Measurements from ENCODE around the gene CTNNA3.

CTNNA3 gene

DNA sequence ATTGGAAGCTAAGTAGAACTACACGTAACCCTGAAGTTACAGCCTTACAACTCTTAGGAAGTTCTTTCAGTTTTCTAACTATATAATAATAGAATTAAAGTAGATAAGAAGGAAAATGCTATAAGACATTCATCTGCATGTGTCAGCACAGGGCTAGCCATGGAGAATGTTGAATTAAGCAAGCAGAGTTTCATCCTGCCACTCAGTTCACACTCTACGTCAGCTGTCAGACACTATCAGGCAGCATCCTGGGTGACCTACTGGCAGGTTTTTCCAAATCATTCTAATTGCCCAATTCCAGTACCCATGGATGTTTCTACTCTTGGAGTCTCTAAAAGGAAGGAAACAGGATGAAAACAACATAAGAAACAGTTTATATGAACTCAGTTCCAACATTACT is 815.2 kb downstream of the CTNNA3 start:
- in situ Hi-C loops (cut with MboI; ENCODE audit: low sequenced_read_pairs, unreplicated experiment), result no loop called here
- TF ChIP-seq, protein P1, sequence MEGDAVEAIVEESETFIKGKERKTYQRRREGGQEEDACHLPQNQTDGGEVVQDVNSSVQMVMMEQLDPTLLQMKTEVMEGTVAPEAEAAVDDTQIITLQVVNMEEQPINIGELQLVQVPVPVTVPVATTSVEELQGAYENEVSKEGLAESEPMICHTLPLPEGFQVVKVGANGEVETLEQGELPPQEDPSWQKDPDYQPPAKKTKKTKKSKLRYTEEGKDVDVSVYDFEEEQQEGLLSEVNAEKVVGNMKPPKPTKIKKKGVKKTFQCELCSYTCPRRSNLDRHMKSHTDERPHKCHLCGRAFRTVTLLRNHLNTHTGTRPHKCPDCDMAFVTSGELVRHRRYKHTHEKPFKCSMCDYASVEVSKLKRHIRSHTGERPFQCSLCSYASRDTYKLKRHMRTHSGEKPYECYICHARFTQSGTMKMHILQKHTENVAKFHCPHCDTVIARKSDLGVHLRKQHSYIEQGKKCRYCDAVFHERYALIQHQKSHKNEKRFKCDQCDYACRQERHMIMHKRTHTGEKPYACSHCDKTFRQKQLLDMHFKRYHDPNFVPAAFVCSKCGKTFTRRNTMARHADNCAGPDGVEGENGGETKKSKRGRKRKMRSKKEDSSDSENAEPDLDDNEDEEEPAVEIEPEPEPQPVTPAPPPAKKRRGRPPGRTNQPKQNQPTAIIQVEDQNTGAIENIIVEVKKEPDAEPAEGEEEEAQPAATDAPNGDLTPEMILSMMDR (IDR thresholded peaks at IDR 0.05; ENCODE audit: borderline replicate concordance, control extremely low read depth, extremely low read depth, insufficient read depth, missing control alignments), result no peak
- DNase-seq (ENCODE audit: low spot score), result no peak

DNA sequence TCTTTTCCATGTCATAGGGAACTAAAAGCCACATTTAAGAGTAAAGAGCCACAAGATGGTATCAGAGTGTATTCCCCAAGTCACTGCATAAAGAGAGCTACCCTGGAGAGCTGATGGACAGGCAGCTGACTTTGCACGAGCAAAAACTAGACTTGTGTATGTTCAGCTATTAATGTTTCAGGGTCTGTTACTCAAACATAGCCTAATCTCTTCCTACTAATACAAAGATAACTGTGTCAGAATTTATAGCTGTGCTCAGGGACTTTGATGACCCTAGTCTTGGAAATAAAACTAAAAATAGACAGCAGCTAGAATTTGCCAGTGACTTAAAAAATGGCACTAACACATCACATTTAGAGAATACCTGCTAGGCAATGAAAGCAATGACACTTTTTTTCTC is 815.7 kb downstream of the CTNNA3 start:
- no peak for DNase-seq (ENCODE audit: low spot score)
- in situ Hi-C loops (cut with MboI; ENCODE audit: low sequenced_read_pairs, unreplicated experiment), result no loop called here
- TF ChIP-seq, protein P1 (IDR thresholded peaks at IDR 0.05; ENCODE audit: borderline replicate concordance, control extremely low read depth, extremely low read depth, insufficient read depth, missing control alignments), result no peak

DNA sequence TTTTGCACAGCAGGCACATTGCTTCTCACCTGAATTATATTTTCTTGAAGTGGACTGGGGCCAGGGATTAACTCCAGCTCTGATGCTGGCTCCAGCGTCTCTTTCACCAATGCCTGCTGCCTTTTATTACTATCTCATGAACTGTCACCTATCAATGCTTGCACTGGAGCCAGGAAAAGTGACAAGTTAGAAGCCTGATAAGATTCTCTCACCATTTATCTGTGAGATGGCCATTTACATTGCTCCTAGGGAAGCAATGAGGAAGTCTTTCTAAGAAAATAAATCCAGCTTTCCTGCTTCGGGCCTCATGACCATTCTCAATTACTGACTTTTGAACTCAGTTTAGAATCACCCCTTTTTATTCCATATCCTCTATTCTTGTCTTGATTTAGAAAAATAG is 818.6 kb downstream of the CTNNA3 start:
- in situ Hi-C loops (cut with MboI; ENCODE audit: low sequenced_read_pairs, unreplicated experiment), result no loop called here
- no peak for DNase-seq (ENCODE audit: low spot score)
- TF ChIP-seq, protein P1 (IDR thresholded peaks at IDR 0.05; ENCODE audit: borderline replicate concordance, control extremely low read depth, extremely low read depth, insufficient read depth, missing control alignments), result no peak

DNA sequence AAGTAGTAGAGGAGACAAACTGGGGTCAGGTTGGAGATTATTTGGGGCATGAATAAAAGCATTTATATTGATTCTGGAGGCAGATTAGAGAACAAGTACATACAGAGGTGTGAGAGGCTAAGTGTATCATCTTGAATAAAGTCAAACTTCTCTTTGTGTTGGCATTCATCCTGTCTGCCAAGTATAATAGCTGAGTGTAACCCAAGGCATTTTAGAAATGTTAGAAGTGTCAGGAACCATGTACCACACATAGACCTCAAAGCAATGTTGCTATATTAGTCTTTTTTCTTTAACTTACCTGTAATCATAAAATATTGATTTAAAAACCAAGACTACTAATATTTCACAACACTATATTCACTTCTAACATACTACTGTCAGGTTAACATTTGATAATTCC is 826.4 kb downstream of the CTNNA3 start:
- no peak for DNase-seq (ENCODE audit: low spot score)
- TF ChIP-seq, protein P1 (IDR thresholded peaks at IDR 0.05; ENCODE audit: borderline replicate concordance, control extremely low read depth, extremely low read depth, insufficient read depth, missing control alignments), result no peak
- in situ Hi-C loops (cut with MboI; ENCODE audit: low sequenced_read_pairs, unreplicated experiment), result no loop called here

DNA sequence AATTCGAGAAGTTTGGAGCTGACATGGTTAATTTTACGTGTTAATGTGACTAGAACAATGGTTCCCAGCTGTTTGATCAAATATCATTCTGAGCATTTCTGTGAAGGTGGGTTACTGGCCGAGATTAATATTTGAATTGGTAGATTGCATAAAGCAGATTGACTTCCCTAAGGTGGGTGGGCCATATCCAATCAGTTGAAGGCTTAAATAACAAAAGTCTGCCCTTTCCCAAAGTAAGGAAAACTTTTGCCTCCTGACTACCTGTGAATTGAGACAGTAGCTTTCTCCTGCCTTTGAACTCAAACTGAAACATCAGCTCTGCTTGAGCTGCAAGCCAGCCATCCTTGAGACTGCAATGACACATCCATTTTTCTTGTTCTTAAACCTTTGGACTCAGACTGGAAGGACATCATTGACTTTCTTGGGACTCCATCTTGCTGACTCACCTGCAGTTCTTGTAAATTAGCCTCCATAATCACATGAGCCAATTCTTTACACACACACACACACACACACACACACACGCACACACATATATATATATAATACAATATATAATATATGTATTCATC is 833.2 kb downstream of the CTNNA3 start:
- no peak for DNase-seq (ENCODE audit: low spot score)
- TF ChIP-seq, protein P1 (IDR thresholded peaks at IDR 0.05; ENCODE audit: borderline replicate concordance, control extremely low read depth, extremely low read depth, insufficient read depth, missing control alignments), result no peak
- in situ Hi-C loops (cut with MboI; ENCODE audit: low sequenced_read_pairs, unreplicated experiment), result no loop called here

DNA sequence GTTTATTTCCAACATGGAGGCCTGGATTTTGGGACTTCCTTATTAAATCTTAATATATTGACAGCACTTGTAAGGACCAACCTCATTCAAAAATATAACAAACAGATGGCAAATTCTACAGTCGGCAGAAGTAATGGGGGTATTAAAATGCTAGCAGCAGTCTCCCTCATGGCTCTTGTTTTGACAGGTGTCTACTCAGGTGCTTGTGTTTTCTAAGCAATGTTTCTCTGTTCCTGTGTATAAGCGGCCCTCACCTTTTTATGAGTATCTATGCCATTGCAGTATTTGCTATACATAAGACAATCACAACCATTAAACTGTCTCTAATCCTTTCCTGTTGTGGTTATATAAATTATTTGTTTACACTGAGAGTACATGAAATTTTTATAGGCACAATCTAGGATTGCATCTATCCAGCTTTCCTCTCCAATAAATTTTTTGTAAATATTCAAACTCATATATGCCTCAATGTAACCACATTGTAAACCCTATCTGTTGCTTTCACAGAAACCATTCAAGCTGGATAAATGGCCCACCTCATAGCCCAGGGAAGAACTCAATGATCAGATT is 835.5 kb downstream of the CTNNA3 start:
- in situ Hi-C loops (cut with MboI; ENCODE audit: low sequenced_read_pairs, unreplicated experiment), result no loop called here

More for the DNA sequence above, 835.5 kb downstream of the CTNNA3 start:
- TF ChIP-seq, protein P1 (IDR thresholded peaks at IDR 0.05; ENCODE audit: borderline replicate concordance, control extremely low read depth, extremely low read depth, insufficient read depth, missing control alignments), result no peak
- no peak for DNase-seq (ENCODE audit: low spot score)

All from GM13976 (cell line).